Measurements from ENCODE around the gene CTAGE9. TPM values are rescaled to one million over a fixed set of nuclear protein-coding genes. Genes with fewer than 3 reads are reported as not detected.

CTAGE9 gene
- total and polyA plus RNA-seq, 2 of the 8 experiments (the other 6 are each of a cell fraction or from before 2014, with no cell fraction given), result not detected

GRCh38 chr6:131739136-131739535 lies 28.3 kb upstream of the CTAGE9 start:
- no peak for DNase-seq (ENCODE audit: low read depth in 1 of 2, low spot score in 2 of 2)
- Histone ChIP-seq H3K23ac (ENCODE audit: insufficient read length) (no peak overlapping the region), H3K14ac (ENCODE audit: insufficient read length) (no peak overlapping the region), H2BK120ac (replicated peaks; ENCODE audit: low read depth, low read length) (no peak overlapping the region), H2BK5ac (ENCODE audit: low read depth, low read length) (no peak overlapping the region), H2BK15ac (ENCODE audit: low read length) (no peak overlapping the region), H2BK12ac (ENCODE audit: low read depth, low read length) (no peak overlapping the region), H3K27me3 (replicated peaks in 1 of 4; ENCODE audit: control insufficient read depth in 3 of 4, extremely low read depth in 1 of 4, insufficient read depth in 3 of 4, low read length in 3 of 4) (no peaks in the 10 kb centered on the region), H3K18ac (ENCODE audit: extremely low read depth, low read length) (no peak overlapping the region), H3K23me2 (ENCODE audit: low read depth, low read length) (no peaks in the 10 kb centered on the region; the same call in 1 of the 2 replicates), H3K4me3 (ENCODE audit: extremely low read depth in 1 of 4, insufficient read depth in 2 of 4, low read depth in 3 of 4, low read length in 4 of 4) (no peak overlapping the region), H3K9ac (replicated peaks in 1 of 4; ENCODE audit: extremely low read depth in 1 of 4, low read depth in 3 of 4, low read length in 3 of 4) (no peak overlapping the region), H3K4me1 (replicated peaks in 1 of 4; ENCODE audit: control insufficient read depth in 3 of 4, insufficient read depth in 4 of 4, low read length in 3 of 4) (no peaks in the 10 kb centered on the region; a peak in 1 of 7 replicates), H4K8ac (ENCODE audit: extremely low read depth, insufficient read depth, low read length) (no peak overlapping the region), H4K91ac (replicated peaks; ENCODE audit: insufficient read length, low read length) (no peak overlapping the region), H2BK20ac (ENCODE audit: low read length) (no peak overlapping the region), H3K79me2 (ENCODE audit: control insufficient read depth in 1 of 2, insufficient read depth in 2 of 2, low read length in 2 of 2) (no peaks in the 10 kb centered on the region), H3K36me3 (ENCODE audit: control insufficient read depth in 2 of 4, insufficient read depth in 4 of 4, low read length in 3 of 4) (no peaks in the 10 kb centered on the region), H3K56ac (replicated peaks; ENCODE audit: insufficient read length, low read depth, low read length) (no peak overlapping the region), H3K9me3 (ENCODE audit: insufficient read depth in 2 of 2, low read depth in 1 of 2, low read length in 1 of 2) (no peaks in the 10 kb centered on the region), H2AK5ac (ENCODE audit: low read depth, low read length) (no peak overlapping the region), H3K4me2 (ENCODE audit: insufficient read depth in 1 of 2, low read depth in 2 of 2, low read length in 2 of 2) (no peak overlapping the region), H3K27ac (ENCODE audit: low read depth, low read length) (no peak overlapping the region), H2AFZ (ENCODE audit: low read length) (no peak overlapping the region), H4K20me1 (replicated peaks in 1 of 2; ENCODE audit: control insufficient read depth in 1 of 2, insufficient read depth in 2 of 2, low read length in 2 of 2) (no peaks in the 10 kb centered on the region), H4K5ac (ENCODE audit: insufficient read length, low read depth, low read length) (no peak overlapping the region), H3K79me1 (ENCODE audit: low read depth, low read length) (no peaks in the 10 kb centered on the region), H3K4ac (replicated peaks; ENCODE audit: insufficient read length, low read depth, low read length) (no peak overlapping the region)
- CTCF ChIA-PET (ENCODE audit: partially characterized antibody), result interaction anchor here (1.3 to 1.5 kb wide), 2 partner anchors 9 to 43 kb away, joined by 4 to 5 read pairs; no protein-coding TSS in a partner anchor
- no peak for FAIRE-seq
- POLR2A ChIA-PET (ENCODE audit: partially characterized antibody), result interaction anchor here (0.6 kb wide), 1 partner anchor 51 kb away, joined by 3 read pairs; no protein-coding TSS in a partner anchor
- 89% methylated on average over 5 of the region's 5 CpGs; no CpG with 5 or more reads in 1 of the 2 experiments for WGBS, 2 experiments (ENCODE audit: extremely low coverage in 1 of 2, insufficient coverage in 1 of 2, insufficient read length in 1 of 2, insufficient replicate concordance in 2 of 2, low coverage in 1 of 2, low lambda C conversion rate in 2 of 2, missing lambda C conversion rate in 1 of 2)
- TF ChIP-seq SAP30 (IDR thresholded peaks at IDR 0.05; ENCODE audit: insufficient read depth, insufficient replicate concordance, low read length), result no peak
- no peak for TF ChIP-seq HDAC2 (IDR thresholded peaks at IDR 0.05; ENCODE audit: borderline replicate concordance in 1 of 2, low read depth in 2 of 2, low read length in 2 of 2)
- TF ChIP-seq RNF2 (IDR thresholded peaks at IDR 0.05; ENCODE audit: borderline replicate concordance, low read depth, low read length, missing control alignments, poor library complexity, severe bottlenecking), result no peak
- TF ChIP-seq SP2 (IDR thresholded peaks at IDR 0.05; ENCODE audit: low read length), result no peak
